ENCODE data around the gene ZBTB16.

Gene ZBTB16

GRCh38 chr11:114159802-114160632, 100.5 kb downstream of the ZBTB16 start (continued):
- TF ChIP-seq ZNF324 (tag by site-specific recombination; IDR thresholded peaks at IDR 0.05) = peak; percentile 96; the same call in 1 of the 2 replicates
- no peak for TF ChIP-seq ZNF148 (tag by site-specific recombination; IDR thresholded peaks at IDR 0.05; ENCODE audit: borderline replicate concordance)
- TF ChIP-seq ZNF580 (tag by site-specific recombination; IDR thresholded peaks at IDR 0.05) = peak; percentile 79
- 0 out of 2 replicates have a peak, but pooled peaks have one; percentile 69 for TF ChIP-seq GFI1B (tag by site-specific recombination; IDR thresholded peaks at IDR 0.05)
- peak; percentile 85 for TF ChIP-seq ZNF692 (tag by site-specific recombination; IDR thresholded peaks at IDR 0.05)
- peak; percentile 13; the same call in 1 of the 2 replicates for TF ChIP-seq ZNF623 (tag by site-specific recombination; IDR thresholded peaks at IDR 0.05)
- peak; percentile 84 for TF ChIP-seq KLF9 (tag by site-specific recombination; IDR thresholded peaks at IDR 0.05; ENCODE audit: low read depth)
- peak; percentile 91 for TF ChIP-seq SP7 (tag by site-specific recombination; IDR thresholded peaks at IDR 0.05)
- no peak for TF ChIP-seq ZNF280D (tag by site-specific recombination; IDR thresholded peaks at IDR 0.05)
- TF ChIP-seq ZNF776 (tag by site-specific recombination; IDR thresholded peaks at IDR 0.05; ENCODE audit: borderline replicate concordance) = peak; percentile 80; the same call in 1 of the 2 replicates
- peak; percentile 96 for TF ChIP-seq ZBTB44 (tag by site-specific recombination; IDR thresholded peaks at IDR 0.05)
- TF ChIP-seq ZNF791 (tag by site-specific recombination; IDR thresholded peaks at IDR 0.05) = no peak
- no peak for TF ChIP-seq ZNF768 (tag by site-specific recombination; IDR thresholded peaks at IDR 0.05)
- TF ChIP-seq ZNF585B (tag by site-specific recombination; IDR thresholded peaks at IDR 0.05) = no peak
- TF ChIP-seq ZNF37A (tag by site-specific recombination; IDR thresholded peaks at IDR 0.05) = peak; percentile 85
- no peak for TF ChIP-seq ZNF211 (tag by site-specific recombination; IDR thresholded peaks at IDR 0.05; ENCODE audit: low read depth)
- TF ChIP-seq ZSCAN4 (tag by site-specific recombination; IDR thresholded peaks at IDR 0.05) = peak; percentile 51
- TF ChIP-seq ZNF785 (tag by site-specific recombination; IDR thresholded peaks at IDR 0.05) = no peak
- TF ChIP-seq ZNF335 (tag by site-specific recombination; conservative IDR thresholded peaks at IDR 0.05) = no peak
- no peak for TF ChIP-seq ZNF670 (tag by site-specific recombination; IDR thresholded peaks at IDR 0.05; ENCODE audit: low read depth)
- no peak for TF ChIP-seq ZNF433 (tag by site-specific recombination; IDR thresholded peaks at IDR 0.05; ENCODE audit: low read depth)
- peak; percentile 97 for TF ChIP-seq ZNF362 (tag by site-specific recombination; IDR thresholded peaks at IDR 0.05)
- TF ChIP-seq GLI2 (tag by site-specific recombination; IDR thresholded peaks at IDR 0.05; ENCODE audit: borderline replicate concordance, low read depth) = peak; percentile 77; the same call in 1 of the 2 replicates
- TF ChIP-seq HOXC10 (CRISPR knock-in tag; IDR thresholded peaks at IDR 0.05) = no peak
- TF ChIP-seq ZNF571 (tag by site-specific recombination; IDR thresholded peaks at IDR 0.05) = peak; percentile 91; the same call in 1 of the 2 replicates
- TF ChIP-seq WT1 (tag by site-specific recombination; IDR thresholded peaks at IDR 0.05) = peak; percentile 88
- TF ChIP-seq ZBTB17 (tag by site-specific recombination; IDR thresholded peaks at IDR 0.05) = peak; percentile 97
- TF ChIP-seq RBAK (tag by site-specific recombination; IDR thresholded peaks at IDR 0.05) = no peak

Measured in HEK293 (cell line).